HepG2 (cell line): ENCODE results near the gene TM2D3. TPM values are rescaled to one million over a fixed set of nuclear protein-coding genes. Genes with fewer than 3 reads are reported as not detected.

Source experiments
- ATAC-seq: fragments of 200-7000 bp; cut with Tn5 transposase; 3 replicates; pipeline ENCODE4 v1.9.1; 2020; ENCODE audit warnings: mild to moderate bottlenecking, moderate library complexity
- BruUV-seq: library from RNA; stranded (reverse); fragments of 400-500 nt; replicated peaks from 2 replicates; lab custom pipeline; 2021; lab: Mats Ljungman, UMichigan
- CTCF ChIA-PET: fragments of 300-600 bp; formaldehyde crosslinking; extraction: SDS; loops from one replicate; lab custom pipeline; 2021; ENCODE audit warnings: low total read pairs, inconsistent platforms, low intra/inter-chr PET ratio; lab: Yijun Ruan, JAX
- POLR2A ChIA-PET: fragments of 350-600 bp; sonication (Branson Sonifier 250); formaldehyde crosslinking; loops from one replicate; lab custom pipeline; 2020; ENCODE audit warnings: antibody characterized with exemption, inconsistent platforms; lab: Yijun Ruan, JAX
- DNase-seq: peaks from one replicate; pipeline ENCODE4 v3.0.0-alpha.2; 2015; ENCODE audit warnings: low spot score
- FAIRE-seq: peaks from 3 replicates; lab custom pipeline; 2011; peaks lifted over from hg19 to GRCh38; lab: Jason Lieb, UNC
- H2AFZ ChIP-seq: one replicate; pipeline ENCODE4 v1.6.1; 2011; ENCODE audit warnings: low read length, inconsistent platforms
- H3K27ac ChIP-seq: fragments of 300-600 bp; 3 replicates; pipeline ENCODE4 v1.8.0; 2011; ENCODE audit warnings: mixed run types, mild to moderate bottlenecking, mixed read lengths, low read length, inconsistent platforms; ENCODE audit not compliant: insufficient read depth; ENCODE audit errors: extremely low read length
- H3K27me3 ChIP-seq, 2 experiments: fragments of 200-600 bp in 1 of 2; 2 replicates in 1 of 2; 3 replicates in 1 of 2; pipeline versions ENCODE4 v1.6.0 to v1.8.0; 2011; ENCODE audit warnings: low read length in 2 of 2, mild to moderate bottlenecking in 2 of 2, moderate library complexity in 2 of 2, inconsistent platforms in 1 of 2; ENCODE audit not compliant: insufficient read depth in 2 of 2, control insufficient read depth in 1 of 2
- H3K36me3 ChIP-seq, 2 experiments: fragments of 200-600 bp in 1 of 2; replicated peaks in 1 of 2; 2 replicates in 1 of 2; 3 replicates in 1 of 2; pipeline versions ENCODE4 v1.5.1 to v1.8.0; 2011; ENCODE audit warnings: low read length in 2 of 2, inconsistent platforms in 1 of 2; ENCODE audit not compliant: insufficient read depth in 2 of 2, control insufficient read depth in 1 of 2
- H3K4me1 ChIP-seq: 2 replicates; pipeline ENCODE4 v1.5.1; 2012; ENCODE audit warnings: low read length, inconsistent platforms; ENCODE audit not compliant: insufficient read depth
- H3K4me2 ChIP-seq: 2 replicates; pipeline ENCODE4 v1.6.0; 2011; ENCODE audit warnings: low read depth, low read length, inconsistent platforms
- H3K4me3 ChIP-seq, 3 experiments: fragments of 200-600 bp in 1 of 3; sonication (generic), shearing (Covaris generic) in 1 of 3; replicated peaks in 1 of 3; 2 replicates each; pipeline ENCODE4 v1.5.1; 2011 to 2016; ENCODE audit warnings: low read length in 3 of 3, inconsistent platforms in 2 of 3, low read depth in 2 of 3, mild to moderate bottlenecking in 2 of 3, control low read depth in 1 of 3, mixed read lengths in 1 of 3; ENCODE audit not compliant: insufficient read depth in 1 of 3
- H3K79me2 ChIP-seq: one replicate; pipeline ENCODE4 v1.6.1; 2011; ENCODE audit warnings: low read length, inconsistent platforms; ENCODE audit not compliant: insufficient read depth
- H3K9ac ChIP-seq: 2 replicates; pipeline ENCODE4 v1.6.0; 2011; ENCODE audit warnings: mild to moderate bottlenecking, low read depth, low read length, inconsistent platforms; ENCODE audit not compliant: insufficient read depth
- H3K9me3 ChIP-seq: 2 replicates; pipeline ENCODE4 v1.5.1; 2012; ENCODE audit warnings: mild to moderate bottlenecking, low read length
- H4K20me1 ChIP-seq: 2 replicates; pipeline ENCODE4 v1.6.0; 2011; ENCODE audit warnings: inconsistent platforms, mild to moderate bottlenecking, low read length, moderate library complexity; ENCODE audit not compliant: insufficient read depth
- ASH2L ChIP-seq: fragments of 300-600, 200-600 bp; sonication (generic); IDR thresholded peaks from 2 replicates; pipeline ENCODE4 v1.7.0; 2017; ENCODE audit warnings: low read depth, mild to moderate bottlenecking, moderate library complexity, mixed read lengths, low read length; ENCODE audit not compliant: insufficient read length
- CREB1 ChIP-seq, 2 experiments: fragments of 450-650 bp in 1 of 2; IDR thresholded peaks; 2 replicates each; pipeline ENCODE4 v1.6.1; 2016 to 2017; ENCODE audit warnings: control low read depth in 1 of 2, mild to moderate bottlenecking in 1 of 2, missing compliant biosample characterization in 1 of 2, missing genetic modification characterization in 1 of 2
- E2F2 ChIP-seq: sonication (generic); formaldehyde crosslinking; IDR thresholded peaks from 2 replicates; pipeline ENCODE4 v1.4.0; 2020; ENCODE audit warnings: missing genetic modification reagents, borderline replicate concordance
- TERF1 ChIP-seq: sonication (generic); formaldehyde crosslinking; IDR thresholded peaks from 2 replicates; pipeline ENCODE4 v1.8.0; 2022; ENCODE audit warnings: mild to moderate bottlenecking, missing genetic modification reagents, moderate library complexity
- THAP8 ChIP-seq: sonication (generic); formaldehyde crosslinking; IDR thresholded peaks from 2 replicates; pipeline ENCODE4 v1.5.1; 2020; ENCODE audit warnings: missing genetic modification reagents, mild to moderate bottlenecking, borderline replicate concordance
- TP53 ChIP-seq: sonication (generic); formaldehyde crosslinking; conservative IDR thresholded peaks from 2 replicates; pipeline ENCODE4 v1.4.0; 2020; ENCODE audit warnings: missing genetic modification reagents
- TRIM22 ChIP-seq: fragments of 450-650 bp; IDR thresholded peaks from 2 replicates; pipeline ENCODE4 v1.6.1; 2017
- ZNF788 ChIP-seq: sonication (generic); formaldehyde crosslinking; IDR thresholded peaks from 2 replicates; pipeline ENCODE4 v1.5.0; 2020; ENCODE audit warnings: mild to moderate bottlenecking, missing genetic modification reagents, borderline replicate concordance
- WGBS: methylation state at CpG from one replicate; pipeline ENCODE4 v1.1.6; 2017; ENCODE audit warnings: low lambda C conversion rate; 5-methylcytosine and 5-hydroxymethylcytosine counted together
- in situ Hi-C: cut with HindIII; loops from 2 replicates; pipeline ENCODE4 v1.10.0; 2017; ENCODE audit warnings: low pct_unique_long_range_greater_than_20kb; ENCODE audit not compliant: extremely low pct_ligation_motif_present
- intact Hi-C: fragments of 100-400 bp; cut with micrococcal nuclease; formaldehyde crosslinking; loops from one replicate; pipeline ENCODE4 v1.10.0; 2022; ENCODE audit not compliant: unreplicated experiment
- polyA plus RNA-seq, 8 experiments: library from polyadenylated mRNA; depleted of rRNA in 3 of 8; stranded (reverse) in 7 of 8; unstranded in 1 of 8; fragments of >200 nt; fragmentation: Illumina TruSeq in 4 of 8; extraction: Trizol in 4 of 8; gene quantifications; 2 replicates each; pipeline versions ENCODE4 v1.2.1 to v1.2.3, GENCODE V29; 2011 to 2016; ENCODE audit warnings: low read depth in 4 of 8, missing spikeins in 1 of 8, mixed read lengths in 1 of 8; ENCODE audit not compliant: insufficient read depth in 1 of 8
- total RNA-seq, 5 experiments: library from RNA; depleted of rRNA; stranded (reverse); fragments of >200 nt; fragmentation: Illumina TruSeq; extraction: Trizol; gene quantifications; 2 replicates each; pipeline ENCODE4 v1.2.3, GENCODE V29; 2016; ENCODE audit warnings: low read depth in 1 of 5

Gene TM2D3
- total and polyA plus RNA-seq, 2 of the 13 experiments (the other 11 are each of a cell fraction or from before 2014, with no cell fraction given) = 31.1 to 72.7 TPM

GRCh38 chr15:101637038-101637437 is 15.1 kb downstream of the TM2D3 start:
- Histone ChIP-seq H3K4me3 (no peak overlapping the region), H3K4me1 (peaks cover 36% of the 10 kb centered on the region), H3K4me2 (no peak overlapping the region), H3K27ac (no peak overlapping the region), H2AFZ (no peak overlapping the region), H3K27me3 (no peaks in the 10 kb centered on the region), H3K9me3 (no peaks in the 10 kb centered on the region), H3K79me2 (no peaks in the 10 kb centered on the region), H3K36me3 (peaks cover 0 to 16% of the 10 kb centered on the region in 2 experiments; a peak in 1 of 5 replicates), H3K9ac (no peak overlapping the region), H4K20me1 (no peaks in the 10 kb centered on the region)
- ATAC-seq (no peak), DNase-seq (no peak), FAIRE-seq (no peak)
- no peak for TF ChIP-seq TP53 (CRISPR knock-in tag)
- no peak for TF ChIP-seq CREB1 (IDR thresholded peaks at IDR 0.05)
- no peak for TF ChIP-seq CREB1 (CRISPR knock-in tag; IDR thresholded peaks at IDR 0.05)
- TF ChIP-seq ZNF788 (CRISPR knock-in tag) = no peak
- no peak for TF ChIP-seq E2F2 (CRISPR knock-in tag)
- TF ChIP-seq ASH2L = no peak
- TF ChIP-seq TRIM22 = no peak
- TF ChIP-seq THAP8 (CRISPR knock-in tag) = no peak
- TF ChIP-seq TERF1 = no peak
- ChIA-PET CTCF (no interaction called here), POLR2A (interaction anchor here (0.9 to 1.2 kb wide), 2 partner anchors 149 to 337 kb away, joined by 3 read pairs; no protein-coding TSS in a partner anchor)
- no TSS peak for BruUV-seq
- 92% methylated on average over 3 of the region's 3 CpGs for WGBS
- in situ Hi-C loops = no loop called here
- intact Hi-C loops = no loop called here
